22Rv1 (cell line): ENCODE data around the gene CCND1.

ENCODE experiments used
- H3K27ac ChIP-seq: fragments of 450-650 bp; 2 replicates; pipeline ENCODE4 v1.5.1; 2017
- ZFX ChIP-seq: fragments of 450-650 bp; IDR thresholded peaks from 2 replicates; pipeline ENCODE4 v1.6.1; 2017; ENCODE audit warnings: antibody characterized with exemption, borderline replicate concordance
- TF ChIP-seq, protein P1 (sequence below): fragments of 450-650 bp; IDR thresholded peaks from 2 replicates; pipeline ENCODE4 v1.5.1; 2017; ENCODE audit warnings: mild to moderate bottlenecking

CCND1 gene

DNA sequence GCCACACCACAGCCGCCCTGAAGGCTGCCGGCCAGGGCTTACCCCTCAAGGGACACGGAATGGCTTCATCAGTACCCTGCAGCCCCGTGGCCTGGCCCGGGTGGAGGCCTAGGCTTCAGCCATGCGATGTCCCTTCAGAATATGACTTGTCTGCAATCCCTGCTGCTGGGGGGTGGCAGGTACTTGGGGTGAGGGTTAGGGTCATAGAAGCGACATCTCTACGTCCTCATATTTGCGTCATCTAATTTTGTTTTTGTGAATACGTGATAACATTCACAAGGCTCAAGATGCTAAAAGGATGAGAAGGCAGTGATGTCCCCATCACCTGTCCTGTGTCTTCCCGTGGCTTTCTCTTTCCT is 6.4 kb downstream of the CCND1 start:
- TF ChIP-seq, protein P1, sequence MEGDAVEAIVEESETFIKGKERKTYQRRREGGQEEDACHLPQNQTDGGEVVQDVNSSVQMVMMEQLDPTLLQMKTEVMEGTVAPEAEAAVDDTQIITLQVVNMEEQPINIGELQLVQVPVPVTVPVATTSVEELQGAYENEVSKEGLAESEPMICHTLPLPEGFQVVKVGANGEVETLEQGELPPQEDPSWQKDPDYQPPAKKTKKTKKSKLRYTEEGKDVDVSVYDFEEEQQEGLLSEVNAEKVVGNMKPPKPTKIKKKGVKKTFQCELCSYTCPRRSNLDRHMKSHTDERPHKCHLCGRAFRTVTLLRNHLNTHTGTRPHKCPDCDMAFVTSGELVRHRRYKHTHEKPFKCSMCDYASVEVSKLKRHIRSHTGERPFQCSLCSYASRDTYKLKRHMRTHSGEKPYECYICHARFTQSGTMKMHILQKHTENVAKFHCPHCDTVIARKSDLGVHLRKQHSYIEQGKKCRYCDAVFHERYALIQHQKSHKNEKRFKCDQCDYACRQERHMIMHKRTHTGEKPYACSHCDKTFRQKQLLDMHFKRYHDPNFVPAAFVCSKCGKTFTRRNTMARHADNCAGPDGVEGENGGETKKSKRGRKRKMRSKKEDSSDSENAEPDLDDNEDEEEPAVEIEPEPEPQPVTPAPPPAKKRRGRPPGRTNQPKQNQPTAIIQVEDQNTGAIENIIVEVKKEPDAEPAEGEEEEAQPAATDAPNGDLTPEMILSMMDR: no peak
- no peak for TF ChIP-seq ZFX
- H3K27ac ChIP-seq: peak overlapping the region; percentile 100

DNA sequence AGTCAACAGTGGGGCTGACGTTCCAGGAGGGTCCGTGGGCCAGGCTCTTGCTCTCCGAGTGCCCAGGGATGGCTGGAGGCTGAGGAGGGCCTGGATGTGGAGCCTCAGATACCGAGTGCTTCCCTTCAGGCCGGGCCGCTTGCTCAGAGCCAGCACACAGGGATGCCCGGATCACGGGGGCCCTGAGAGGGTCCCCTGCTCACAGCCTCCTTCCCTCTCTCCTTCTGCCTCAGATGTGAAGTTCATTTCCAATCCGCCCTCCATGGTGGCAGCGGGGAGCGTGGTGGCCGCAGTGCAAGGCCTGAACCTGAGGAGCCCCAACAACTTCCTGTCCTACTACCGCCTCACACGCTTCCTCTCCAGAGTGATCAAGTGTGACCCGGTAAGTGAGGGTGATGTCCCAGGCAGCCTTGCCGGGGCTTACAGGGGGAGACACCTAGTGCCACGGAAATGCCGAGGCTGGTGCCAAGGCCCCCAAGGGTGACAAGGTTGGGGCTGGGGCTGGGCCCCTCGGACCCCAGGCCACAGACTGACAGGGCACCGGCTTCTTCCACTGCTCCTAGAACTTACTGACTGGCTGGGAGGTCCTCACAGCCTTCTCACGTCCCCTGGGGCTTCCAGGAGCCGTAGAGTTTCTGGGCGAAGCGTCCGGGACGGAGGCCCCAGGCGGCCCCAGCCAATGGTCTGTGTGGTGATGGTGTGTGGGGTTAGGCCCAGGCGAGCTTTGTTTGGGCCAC is 7.0 kb downstream of the CCND1 start:
- TF ChIP-seq, protein P1: no peak
- no peak for TF ChIP-seq ZFX
- H3K27ac ChIP-seq: peak overlapping the region; percentile 100

DNA sequence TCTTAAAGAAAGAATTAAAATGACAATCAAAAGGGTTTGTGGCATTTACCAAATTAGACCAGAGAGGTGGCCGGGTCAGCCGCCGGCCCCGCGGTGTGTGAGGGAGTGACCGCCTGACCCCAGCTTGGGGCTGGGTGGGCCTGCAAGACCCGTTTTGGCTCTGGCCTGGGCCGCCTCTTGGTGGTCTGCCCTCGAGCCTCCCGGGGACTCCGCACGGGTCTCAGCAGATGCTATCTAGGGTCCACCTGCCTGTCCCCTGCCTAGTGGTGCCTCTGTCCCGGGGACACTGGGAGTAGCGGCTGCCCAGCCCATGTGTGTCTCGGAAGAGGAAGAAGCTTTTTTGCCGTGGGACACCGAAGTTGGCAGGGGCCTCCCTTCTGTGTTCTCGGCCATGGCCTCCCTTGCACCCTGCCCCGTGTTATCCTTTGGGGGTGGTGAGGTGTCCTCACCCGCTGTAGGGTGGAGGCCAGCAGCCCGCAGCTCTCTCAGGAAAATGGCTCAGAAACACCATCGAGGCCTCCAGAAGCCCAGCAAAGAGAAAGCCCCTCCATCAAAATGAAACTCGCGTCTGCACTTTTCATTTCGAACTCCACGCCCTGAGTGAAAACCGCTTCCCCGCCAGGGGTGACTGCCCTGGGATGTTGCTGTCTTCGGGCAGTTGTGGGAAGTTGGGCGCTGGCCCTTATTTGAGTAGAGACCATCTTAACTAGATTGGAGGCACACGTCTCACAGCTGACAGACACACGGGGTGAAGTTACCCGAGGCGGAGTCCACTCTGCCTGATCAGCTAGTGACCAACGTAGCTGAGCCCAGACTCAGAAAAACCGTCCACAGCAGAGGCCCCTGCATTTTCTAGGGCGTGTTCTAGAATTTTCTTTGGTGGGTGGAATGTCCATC is 8.0 kb downstream of the CCND1 start:
- TF ChIP-seq, protein P1: no peak
- no peak for TF ChIP-seq ZFX
- peak overlapping the region; percentile 100 for H3K27ac ChIP-seq

DNA sequence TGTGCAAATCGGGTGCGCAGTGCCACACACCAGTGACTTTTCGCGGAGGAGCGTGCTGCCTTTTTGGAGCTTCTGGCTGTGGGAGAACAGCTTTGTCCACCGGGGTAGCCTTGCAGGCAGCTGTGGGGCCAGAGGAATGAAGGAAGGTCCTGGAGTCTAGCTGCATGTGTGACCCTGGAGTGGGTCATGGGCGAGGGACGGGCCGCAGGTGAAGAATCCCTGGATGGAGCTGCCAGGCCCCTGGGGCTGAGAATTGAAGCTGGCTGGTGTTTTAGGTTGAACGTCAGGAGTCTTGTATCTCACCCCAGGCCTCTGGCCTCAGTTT is 8.6 kb downstream of the CCND1 start:
- TF ChIP-seq, protein P1: no peak
- TF ChIP-seq ZFX: no peak
- H3K27ac ChIP-seq: peak overlapping the region; percentile 100

DNA sequence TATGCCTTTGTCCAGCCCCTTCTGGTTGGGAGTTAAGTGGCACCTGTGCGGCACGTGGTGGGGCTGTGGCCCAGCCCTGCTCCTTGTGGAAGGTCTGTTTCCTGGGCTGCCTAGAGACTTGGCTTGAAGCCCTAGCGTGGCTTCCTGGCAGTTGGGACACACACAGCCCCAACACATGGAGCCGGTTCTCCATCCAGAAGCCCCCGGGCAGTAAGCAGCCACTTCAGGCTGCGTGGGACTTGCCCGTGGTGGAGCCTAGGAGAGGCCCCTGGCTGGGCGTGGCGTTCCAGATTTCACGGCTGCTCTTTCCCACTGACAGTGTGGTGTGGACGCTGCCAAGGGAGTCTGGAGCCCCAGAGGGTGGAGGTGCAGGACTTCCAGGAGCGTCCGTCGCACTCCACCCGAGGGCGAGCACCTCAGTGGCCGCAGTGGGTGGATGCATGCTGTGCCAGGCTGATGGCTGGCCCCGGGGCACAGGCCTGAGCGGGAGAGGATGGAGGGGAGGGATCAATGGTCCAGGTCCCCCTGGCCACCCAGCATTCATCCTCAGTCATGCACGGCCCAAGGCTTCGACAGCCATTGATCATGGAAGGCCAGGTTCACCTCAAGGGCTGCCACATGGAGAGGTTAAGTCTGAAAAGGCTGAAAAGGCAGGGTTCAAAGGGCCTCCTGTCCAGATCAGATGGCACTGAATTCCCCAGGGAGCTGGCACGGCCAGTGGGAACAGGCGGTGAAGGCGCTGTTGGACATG is 9.3 kb downstream of the CCND1 start:
- TF ChIP-seq, protein P1: no peak
- no peak for TF ChIP-seq ZFX
- H3K27ac ChIP-seq: peak overlapping the region; percentile 100

DNA sequence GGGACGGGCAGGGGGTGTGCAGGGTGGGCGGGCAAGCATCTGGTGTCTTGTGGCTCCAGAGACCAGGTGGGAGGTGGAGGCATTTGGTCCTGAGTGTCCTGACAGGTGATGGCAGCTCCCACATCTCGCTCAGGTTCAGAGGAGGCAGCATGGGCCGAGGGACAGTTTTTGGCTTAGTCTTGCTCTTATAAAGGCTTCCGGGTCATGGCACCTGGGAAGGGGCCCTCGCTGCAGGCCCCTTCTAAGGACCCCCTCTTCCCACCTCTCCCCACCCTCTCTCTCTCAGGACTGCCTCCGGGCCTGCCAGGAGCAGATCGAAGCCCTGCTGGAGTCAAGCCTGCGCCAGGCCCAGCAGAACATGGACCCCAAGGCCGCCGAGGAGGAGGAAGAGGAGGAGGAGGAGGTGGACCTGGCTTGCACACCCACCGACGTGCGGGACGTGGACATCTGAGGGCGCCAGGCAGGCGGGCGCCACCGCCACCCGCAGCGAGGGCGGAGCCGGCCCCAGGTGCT is 9.9 kb downstream of the CCND1 start:
- peak overlapping the region; percentile 100 for H3K27ac ChIP-seq
- TF ChIP-seq ZFX: no peak
- TF ChIP-seq, protein P1: no peak
